DND-41 (cell line): Measurements from ENCODE around the gene GNG4.

Experiments
- CTCF ChIP-seq: IDR thresholded peaks from 2 replicates; pipeline ENCODE4 v1.5.1; 2012; ENCODE audit warnings: borderline replicate concordance, low read length, moderate library complexity, mild to moderate bottlenecking; ENCODE audit not compliant: poor library complexity, severe bottlenecking; ENCODE audit errors: extremely low read depth
- EZH2 ChIP-seq: IDR thresholded peaks from 3 replicates; pipeline ENCODE4 v1.6.1; 2012; ENCODE audit warnings: borderline replicate concordance, low read depth, mild to moderate bottlenecking, moderate library complexity, low read length, inconsistent platforms; ENCODE audit not compliant: severe bottlenecking

DNA sequence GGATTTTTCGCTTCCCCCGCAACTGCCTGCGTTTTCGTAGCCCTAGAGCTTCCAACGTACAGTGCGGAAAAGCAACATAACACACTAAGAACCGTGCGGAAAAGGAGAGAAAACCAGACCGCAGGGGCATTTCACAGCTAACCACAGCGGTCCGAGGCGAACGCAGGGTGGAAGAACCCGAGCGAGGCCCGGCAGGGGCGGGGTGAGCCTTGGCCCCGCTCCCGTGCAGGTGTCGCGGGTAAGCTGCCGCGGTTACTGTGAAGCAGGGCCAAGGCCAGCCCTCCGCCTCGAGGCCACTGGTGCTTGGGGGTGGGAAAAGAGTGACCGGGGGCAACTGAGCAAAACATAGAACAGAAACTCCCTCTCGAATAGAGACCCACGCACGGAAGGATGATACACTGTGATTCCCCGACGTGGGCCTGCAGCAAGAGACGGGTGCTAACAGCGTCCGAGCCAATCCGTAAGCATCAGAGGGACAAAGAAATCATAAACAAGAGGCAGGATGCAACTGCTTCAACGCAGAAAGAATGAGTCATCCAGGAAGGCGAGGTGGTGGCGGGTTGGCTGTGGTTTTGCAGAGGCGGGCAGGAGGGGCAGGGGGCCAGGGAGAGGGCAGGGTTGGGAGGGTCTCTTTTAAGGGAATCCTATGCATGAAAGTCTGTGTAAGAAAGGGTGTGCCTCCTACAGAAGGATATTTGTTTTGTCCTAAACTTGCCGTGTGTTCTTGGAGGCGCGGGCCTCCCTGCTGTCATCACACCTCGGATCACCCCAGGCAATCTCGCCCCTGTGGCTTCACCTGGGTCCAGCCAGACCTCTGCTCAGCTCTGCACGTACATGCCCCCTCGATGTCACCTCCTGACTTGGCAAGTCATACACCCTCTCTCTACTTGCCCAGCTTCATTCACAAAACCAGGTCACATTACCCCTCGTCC is 7.3 kb downstream of the GNG4 start:
- TF ChIP-seq CTCF (no peak), EZH2 (no peak)
